Stimulated activated CD4-positive, alpha-beta T cell treated with anti-CD3 and anti-CD28 coated beads, Interleukin-1b, Interleukin-23, amount 100 ng/mL, for 4 hours (primary cell): Measurements from ENCODE around the gene MLF1.
A peak's percentile ranks its signal among the peaks of the same experiment; 100 is the strongest.

Experiments used
- DNase-seq, 2 donors: peaks; one replicate each; pipeline ENCODE4 v3.0.0-alpha.2; 2020; ENCODE audit warnings: low read depth in 2 of 2

MLF1 gene

GRCh38 chr3:158574646-158575045, 3.7 kb downstream of the MLF1 start:
- no peak for DNase-seq

GRCh38 chr3:158590223-158590622, 19.2 kb downstream of the MLF1 start:
- no peak for DNase-seq

- DNase-seq, result no peak
These were observed 29.8 kb downstream of the MLF1 start for GRCh38 chr3:158600787-158601186.

GRCh38 chr3:158602227-158602626, 31.2 kb downstream of the MLF1 start:
- DNase-seq, result no peak

- no peak for DNase-seq
These were observed 47.2 kb downstream of the MLF1 start for GRCh38 chr3:158617982-158618875.

GRCh38 chr3:158625881-158626280, 54.9 kb downstream of the MLF1 start:
- DNase-seq, result no peak

GRCh38 chr3:158631981-158632380, 61.0 kb downstream of the MLF1 start:
- DNase-seq, result no peak

GRCh38 chr3:158640646-158641045, 69.7 kb downstream of the MLF1 start:
- DNase-seq, result no peak

- no peak for DNase-seq
These were observed 71.0 kb downstream of the MLF1 start for GRCh38 chr3:158642005-158642404.

- DNase-seq, result no peak
These were observed 71.6 kb downstream of the MLF1 start for GRCh38 chr3:158642474-158643210.

- peak; percentile 77 to 83 for DNase-seq
These were observed 73.4 kb downstream of the MLF1 start, which contains the start of gene GFM1 for GRCh38 chr3:158644345-158644908. Gene GFM1, plus strand, starts transcription at chr3:158644527. Its CDS starts 108 bp downstream, at chr3:158644635.

GRCh38 chr3:158649791-158650190, 78.8 kb downstream of the MLF1 start:
- DNase-seq, result no peak

- no peak for DNase-seq
These were observed 80.2 kb downstream of the MLF1 start for GRCh38 chr3:158651192-158651591.

GRCh38 chr3:158652463-158652862, 81.5 kb downstream of the MLF1 start:
- no peak for DNase-seq
